Muscle layer of colon (tissue), 2 donors: ENCODE data around the gene MRPL2.

ENCODE experiments used
- H3K27ac ChIP-seq: one replicate; pipeline ENCODE4 v1.7.0; 2013; ENCODE audit warnings: low read depth, mild to moderate bottlenecking, low read length, moderate library complexity
- H3K27me3 ChIP-seq, 2 donors: one replicate each; pipeline ENCODE4 v1.7.0; 2013; ENCODE audit warnings: low read length in 2 of 2, mild to moderate bottlenecking in 2 of 2; ENCODE audit not compliant: insufficient read depth in 2 of 2, control insufficient read depth in 1 of 2
- H3K36me3 ChIP-seq: one replicate; pipeline ENCODE4 v1.7.0; 2013; ENCODE audit warnings: mild to moderate bottlenecking, low read length; ENCODE audit not compliant: insufficient read depth
- H3K4me1 ChIP-seq: one replicate; pipeline ENCODE4 v1.7.0; 2013; ENCODE audit warnings: mild to moderate bottlenecking, low read length; ENCODE audit not compliant: insufficient read depth
- H3K4me3 ChIP-seq, 2 donors: one replicate each; pipeline ENCODE4 v1.7.0; 2013; ENCODE audit warnings: low read length in 2 of 2, low read depth in 1 of 2, mild to moderate bottlenecking in 1 of 2, moderate library complexity in 1 of 2
- H3K9ac ChIP-seq: one replicate; pipeline ENCODE4 v1.7.0; 2013; ENCODE audit warnings: low read length
- H3K9me3 ChIP-seq: one replicate; pipeline ENCODE4 v1.7.0; 2013; ENCODE audit warnings: mild to moderate bottlenecking, low read length
- donor health status: abdominal sarcoma.
- donor health status: Adenocarcinoma of cecum.

The MRPL2 gene

DNA sequence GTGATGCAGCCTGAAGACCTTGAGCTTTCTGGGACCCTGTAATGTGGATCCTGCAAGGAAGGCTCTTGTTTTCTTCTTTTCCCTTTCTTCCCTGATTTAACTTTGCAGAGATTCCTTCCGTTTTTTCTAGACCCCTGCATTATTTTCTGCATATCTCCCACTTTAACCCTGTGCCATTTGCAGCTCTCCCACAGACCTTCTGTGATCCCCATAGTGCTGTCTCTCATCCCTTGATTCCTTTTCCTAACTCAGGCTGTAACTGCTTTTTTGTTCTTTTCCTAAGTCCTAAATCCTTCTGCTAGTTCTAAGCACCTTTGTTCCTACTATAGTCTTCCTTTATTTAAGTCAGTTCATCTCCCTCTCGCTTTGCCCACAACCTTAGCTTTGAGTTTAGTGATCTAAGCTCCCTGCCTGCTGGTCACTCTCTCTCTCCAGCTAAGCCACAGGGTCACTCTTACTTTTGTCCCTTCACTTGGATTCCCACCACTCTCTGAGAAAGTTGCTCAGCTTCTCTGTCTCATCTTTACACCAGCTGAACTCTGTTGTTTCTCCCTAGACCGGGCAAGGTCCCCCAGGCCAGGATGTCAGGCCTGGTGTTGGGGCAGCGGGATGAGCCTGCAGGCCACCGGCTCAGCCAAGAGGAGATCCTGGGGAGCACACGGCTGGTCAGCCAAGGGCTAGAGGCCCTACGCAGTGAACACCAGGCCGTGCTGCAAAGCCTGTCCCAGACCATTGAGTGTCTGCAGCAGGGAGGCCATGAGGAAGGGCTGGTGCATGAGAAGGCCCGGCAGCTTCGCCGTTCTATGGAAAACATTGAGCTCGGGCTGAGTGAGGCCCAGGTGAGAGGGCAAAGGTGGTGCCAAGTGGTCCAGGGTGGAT lies 1.8 kb upstream of the MRPL2 start:
- no peak overlapping the region for H3K9ac ChIP-seq
- H3K4me1 ChIP-seq: peaks cover 24% of the 10 kb centered on the region
- H3K27me3 ChIP-seq: no peaks in the 10 kb centered on the region
- no peak overlapping the region for H3K27ac ChIP-seq
- peak overlapping the region in 1 of 2 donors; percentile 97 for H3K4me3 ChIP-seq
- H3K9me3 ChIP-seq: no peaks in the 10 kb centered on the region
- H3K36me3 ChIP-seq: peaks cover 21% of the 10 kb centered on the region

- Histone ChIP-seq H3K36me3 (peaks cover 21% of the 10 kb centered on the region), H3K9me3 (no peaks in the 10 kb centered on the region), H3K4me1 (peaks cover 24% of the 10 kb centered on the region), H3K4me3 (peak overlapping the region; percentile 66 to 97), H3K9ac (peak overlapping the region; percentile 82), H3K27ac (peak overlapping the region; percentile 83), H3K27me3 (no peaks in the 10 kb centered on the region)
These were observed 960 bp upstream of the MRPL2 start for GRCh38 chr6:43060034-43060754.

GRCh38 chr6:43058531-43058930 lies 703 bp downstream of the MRPL2 start:
- peak overlapping the region; percentile 83 to 97 for H3K4me3 ChIP-seq
- H3K27me3 ChIP-seq: no peaks in the 10 kb centered on the region
- peak overlapping the region; percentile 93 for H3K27ac ChIP-seq
- H3K36me3 ChIP-seq: peaks cover 19% of the 10 kb centered on the region
- H3K9me3 ChIP-seq: no peaks in the 10 kb centered on the region
- H3K9ac ChIP-seq: peak overlapping the region; percentile 82
- peaks cover 32% of the 10 kb centered on the region for H3K4me1 ChIP-seq

GRCh38 chr6:43055966-43056365 lies 3.3 kb downstream of the MRPL2 start:
- peaks cover 41% of the 10 kb centered on the region for H3K4me1 ChIP-seq
- H3K9me3 ChIP-seq: no peaks in the 10 kb centered on the region
- H3K9ac ChIP-seq: no peak overlapping the region
- H3K27ac ChIP-seq: no peak overlapping the region
- H3K27me3 ChIP-seq: no peaks in the 10 kb centered on the region
- peaks cover 19% of the 10 kb centered on the region for H3K36me3 ChIP-seq
- H3K4me3 ChIP-seq: no peak overlapping the region

GRCh38 chr6:43054206-43054943 lies 4.9 kb downstream of the MRPL2 start:
- Histone ChIP-seq H3K4me1 (peaks cover 31% of the 10 kb centered on the region), H3K27ac (peak overlapping the region; percentile 97), H3K9ac (peak overlapping the region; percentile 24), H3K4me3 (peak overlapping the region; percentile 23 to 71), H3K9me3 (no peaks in the 10 kb centered on the region), H3K27me3 (no peaks in the 10 kb centered on the region), H3K36me3 (peaks cover 27% of the 10 kb centered on the region)

- H3K27ac ChIP-seq: peak within 1 kb of the TSS; percentile 97
- H3K36me3 ChIP-seq: peaks cover 31% of the 10 kb centered on the region
- peaks cover 29% of the 10 kb centered on the region for H3K4me1 ChIP-seq
These were observed 5.6 kb downstream of the MRPL2 start, which contains the start of gene CUL7 for GRCh38 chr6:43053545-43054205. TSS of gene CUL7 (minus strand) at chr6:43053851. CDS start at chr6:43052788, 1,063 bp downstream.

GRCh38 chr6:43052842-43053544 lies 6.2 kb downstream of the MRPL2 start:
- Histone ChIP-seq H3K9ac (peak overlapping the region; percentile 53), H3K4me1 (peaks cover 22% of the 10 kb centered on the region), H3K27ac (peak overlapping the region; percentile 97), H3K9me3 (no peaks in the 10 kb centered on the region), H3K27me3 (no peaks in the 10 kb centered on the region), H3K36me3 (peaks cover 27% of the 10 kb centered on the region), H3K4me3 (peak overlapping the region; percentile 55 to 71)

More at GRCh38 chr6:43053545-43054205, 5.6 kb downstream of the MRPL2 start, which contains the start of gene CUL7:
- Histone ChIP-seq H3K27me3 (no peaks in the 10 kb centered on the region), H3K4me3 (peak within 1 kb of the TSS; percentile 55 to 71), H3K9ac (peak within 1 kb of the TSS; percentile 53), H3K9me3 (no peaks in the 10 kb centered on the region)

DNA sequence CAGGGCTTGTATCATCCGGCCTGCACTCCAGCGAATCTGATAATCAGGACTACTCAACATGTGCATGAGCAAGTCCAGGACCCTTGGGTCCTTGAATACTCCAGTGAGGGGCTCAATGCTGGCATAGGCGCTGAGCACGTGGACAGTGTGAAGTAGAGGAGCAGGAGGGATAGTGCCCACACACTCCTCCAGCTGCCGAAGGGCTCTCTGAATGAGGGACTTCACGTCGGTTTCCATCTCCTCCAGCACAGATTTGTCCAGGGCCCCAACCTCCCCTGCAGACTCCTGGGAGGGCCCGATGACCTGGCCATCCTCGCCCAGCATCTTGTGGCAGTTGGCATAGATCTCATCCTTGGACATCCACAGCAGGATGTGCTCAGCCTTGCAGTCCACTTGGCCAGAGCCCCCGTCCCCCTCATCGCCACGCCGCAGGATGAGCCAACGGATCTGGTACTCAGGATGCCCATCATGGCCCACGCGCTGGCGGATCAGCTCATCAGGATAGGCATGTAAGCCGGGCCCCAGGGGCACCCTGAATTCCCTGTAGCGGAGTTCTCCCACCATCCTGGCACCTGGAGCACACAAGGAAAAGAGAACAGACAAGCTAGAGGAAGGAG lies 6.9 kb downstream of the MRPL2 start:
- peaks cover 22% of the 10 kb centered on the region for H3K36me3 ChIP-seq
- peak overlapping the region; percentile 97 for H3K27ac ChIP-seq
- H3K4me3 ChIP-seq: no peak overlapping the region
- H3K27me3 ChIP-seq: no peaks in the 10 kb centered on the region
- H3K4me1 ChIP-seq: peaks cover 19% of the 10 kb centered on the region
- H3K9me3 ChIP-seq: no peaks in the 10 kb centered on the region
- no peak overlapping the region for H3K9ac ChIP-seq

DNA sequence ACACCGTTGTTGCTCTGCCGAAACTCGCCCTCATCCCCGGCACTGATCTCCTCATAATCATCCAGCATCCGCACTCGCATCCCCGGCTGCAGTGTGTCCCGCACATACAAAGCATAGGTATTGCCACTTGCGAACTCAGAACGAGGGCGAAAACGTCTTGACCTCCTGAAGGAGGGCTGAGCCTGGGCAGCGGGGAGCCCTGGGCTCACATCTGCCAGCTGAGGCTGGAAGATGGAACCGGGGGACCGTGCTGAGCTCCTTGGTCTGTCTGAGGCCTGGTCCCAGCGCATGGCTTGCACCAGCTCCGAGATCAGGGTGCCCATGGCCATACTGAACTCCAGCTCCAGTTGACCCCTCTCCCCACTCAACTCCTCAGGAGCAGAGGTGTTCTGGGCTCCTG lies 8.3 kb downstream of the MRPL2 start:
- H3K4me1 ChIP-seq: peaks cover 19% of the 10 kb centered on the region
- H3K9ac ChIP-seq: no peak overlapping the region
- H3K27ac ChIP-seq: no peak overlapping the region
- no peaks in the 10 kb centered on the region for H3K27me3 ChIP-seq
- H3K4me3 ChIP-seq: no peak overlapping the region
- H3K36me3 ChIP-seq: peaks cover 31% of the 10 kb centered on the region
- H3K9me3 ChIP-seq: no peaks in the 10 kb centered on the region

DNA sequence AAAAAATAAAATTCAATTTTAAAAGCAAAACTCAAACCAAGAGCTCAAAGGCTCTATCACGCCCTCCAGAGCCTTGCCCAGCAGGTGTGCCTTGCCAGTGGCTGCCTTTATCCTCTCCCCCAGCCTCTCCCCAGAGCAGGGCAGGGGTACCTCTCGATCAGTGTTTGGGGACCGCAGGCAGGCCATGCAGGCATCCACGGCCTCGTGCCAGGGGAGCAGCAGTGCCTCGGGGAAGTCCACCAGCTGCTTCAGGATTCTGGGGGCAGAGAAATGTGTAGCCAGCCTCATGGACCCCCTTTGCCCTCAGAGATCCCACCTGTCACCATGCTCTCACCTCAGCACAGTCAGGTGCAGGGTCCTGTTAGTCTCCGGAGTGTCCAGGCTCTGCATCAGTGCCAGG lies 11.2 kb downstream of the MRPL2 start:
- Histone ChIP-seq H3K9me3 (no peaks in the 10 kb centered on the region), H3K27me3 (no peaks in the 10 kb centered on the region), H3K27ac (no peak overlapping the region), H3K4me3 (no peak overlapping the region), H3K9ac (no peak overlapping the region), H3K36me3 (peaks cover 29% of the 10 kb centered on the region), H3K4me1 (peaks cover 8% of the 10 kb centered on the region)
